ENCODE measurements around the gene NPAS2. TPM values are rescaled to one million over a fixed set of nuclear protein-coding genes. Genes with fewer than 3 reads are reported as not detected.

The NPAS2 gene
- total RNA-seq, 2 donors from 2014 or later: 24.2 to 45.8 TPM

DNA sequence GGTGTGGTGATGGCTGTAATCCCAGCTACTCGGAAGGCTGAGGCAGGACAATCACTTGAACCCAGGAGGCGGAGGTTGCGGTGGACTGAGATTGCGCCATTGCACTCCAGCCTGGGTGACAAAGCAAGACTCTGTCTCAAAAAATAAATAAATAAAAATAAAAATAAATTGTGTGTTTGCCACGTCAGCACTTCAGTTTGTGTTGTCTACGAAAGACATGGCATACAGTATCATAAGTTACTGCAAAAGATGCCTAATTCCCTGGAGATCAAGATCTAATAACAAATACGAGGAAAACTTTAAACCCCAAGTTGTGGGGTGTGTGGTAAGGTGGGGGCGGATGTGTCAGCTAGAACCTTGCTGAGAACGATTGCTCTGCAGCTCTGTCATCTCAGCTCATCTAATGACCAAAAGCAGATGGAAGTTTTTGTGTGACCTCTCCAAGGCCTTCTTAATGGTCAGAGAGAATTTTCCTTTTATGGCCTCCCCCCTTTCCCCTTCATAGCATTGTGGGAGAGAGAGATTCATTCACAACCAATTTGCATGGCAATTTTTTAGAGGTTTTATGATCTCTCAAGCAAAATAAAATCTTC is 11.3 kb downstream of the NPAS2 start:
- H3K36me3 ChIP-seq: no peaks in the 10 kb centered on the region
- no peak for DNase-seq (ENCODE audit: low spot score)
- H3K4me3 ChIP-seq: no peak overlapping the region
- no peaks in the 10 kb centered on the region for H3K9me3 ChIP-seq
- no peak overlapping the region for H3K27ac ChIP-seq
- H3K4me1 ChIP-seq (replicated peaks): peaks cover 4% of the 10 kb centered on the region
- TF ChIP-seq, protein P1, sequence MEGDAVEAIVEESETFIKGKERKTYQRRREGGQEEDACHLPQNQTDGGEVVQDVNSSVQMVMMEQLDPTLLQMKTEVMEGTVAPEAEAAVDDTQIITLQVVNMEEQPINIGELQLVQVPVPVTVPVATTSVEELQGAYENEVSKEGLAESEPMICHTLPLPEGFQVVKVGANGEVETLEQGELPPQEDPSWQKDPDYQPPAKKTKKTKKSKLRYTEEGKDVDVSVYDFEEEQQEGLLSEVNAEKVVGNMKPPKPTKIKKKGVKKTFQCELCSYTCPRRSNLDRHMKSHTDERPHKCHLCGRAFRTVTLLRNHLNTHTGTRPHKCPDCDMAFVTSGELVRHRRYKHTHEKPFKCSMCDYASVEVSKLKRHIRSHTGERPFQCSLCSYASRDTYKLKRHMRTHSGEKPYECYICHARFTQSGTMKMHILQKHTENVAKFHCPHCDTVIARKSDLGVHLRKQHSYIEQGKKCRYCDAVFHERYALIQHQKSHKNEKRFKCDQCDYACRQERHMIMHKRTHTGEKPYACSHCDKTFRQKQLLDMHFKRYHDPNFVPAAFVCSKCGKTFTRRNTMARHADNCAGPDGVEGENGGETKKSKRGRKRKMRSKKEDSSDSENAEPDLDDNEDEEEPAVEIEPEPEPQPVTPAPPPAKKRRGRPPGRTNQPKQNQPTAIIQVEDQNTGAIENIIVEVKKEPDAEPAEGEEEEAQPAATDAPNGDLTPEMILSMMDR (IDR thresholded peaks at IDR 0.05): no peak
- TF ChIP-seq POLR2A (IDR thresholded peaks at IDR 0.05): no peak
- TF ChIP-seq POLR2AphosphoS5 (IDR thresholded peaks at IDR 0.05): no peak
- no peaks in the 10 kb centered on the region for H3K27me3 ChIP-seq (replicated peaks; ENCODE audit: insufficient read depth)
- intact Hi-C loops (cut with DNase I): no loop called here
- WGBS: 85% methylated on average over 9 of the region's 9 CpGs

- TF ChIP-seq POLR2AphosphoS5 (IDR thresholded peaks at IDR 0.05) (no peak), POLR2A (IDR thresholded peaks at IDR 0.05) (no peak)
- TF ChIP-seq, protein P1 (IDR thresholded peaks at IDR 0.05): no peak
- H3K36me3 ChIP-seq: no peaks in the 10 kb centered on the region
- 90% methylated on average over 4 of the region's 4 CpGs for WGBS
- H3K9me3 ChIP-seq: no peaks in the 10 kb centered on the region
- no peaks in the 10 kb centered on the region for H3K27me3 ChIP-seq (replicated peaks; ENCODE audit: insufficient read depth)
- H3K27ac ChIP-seq: no peak overlapping the region
- no peak for DNase-seq (ENCODE audit: low spot score)
- H3K4me1 ChIP-seq (replicated peaks): peaks cover 4% of the 10 kb centered on the region
- intact Hi-C loops (cut with DNase I): no loop called here
- no peak overlapping the region for H3K4me3 ChIP-seq
These were observed 11.9 kb downstream of the NPAS2 start for GRCh38 chr2:100831831-100832230.

DNA sequence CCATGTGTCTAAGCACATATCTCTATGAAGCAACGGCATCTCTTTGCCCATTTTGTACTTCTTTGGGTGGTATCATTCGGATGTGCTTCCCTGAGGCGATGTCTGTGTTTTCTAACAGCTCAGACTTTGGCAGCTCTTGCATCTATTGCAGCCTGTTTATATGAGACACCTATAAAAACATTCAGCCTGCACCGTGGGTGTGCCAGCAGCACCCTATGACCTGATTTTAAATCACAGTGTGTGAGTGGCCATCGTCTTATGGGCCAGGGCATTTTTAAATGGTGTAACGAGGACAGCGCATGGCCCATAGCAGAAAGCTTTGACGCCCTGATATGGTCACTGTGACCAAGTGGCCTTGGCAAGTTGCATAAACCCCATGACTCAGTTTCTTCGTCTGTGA is 12.9 kb downstream of the NPAS2 start:
- peak overlapping the region; percentile 2 to 44 for H3K27ac ChIP-seq
- peaks cover 4% of the 10 kb centered on the region for H3K4me1 ChIP-seq (replicated peaks)
- TF ChIP-seq POLR2A (IDR thresholded peaks at IDR 0.05) (no peak), POLR2AphosphoS5 (IDR thresholded peaks at IDR 0.05) (peak; percentile 65)
- TF ChIP-seq, protein P1 (IDR thresholded peaks at IDR 0.05): no peak
- DNase-seq (ENCODE audit: low spot score): peak; percentile 55
- intact Hi-C loops (cut with DNase I): no loop called here
- no peaks in the 10 kb centered on the region for H3K9me3 ChIP-seq
- H3K27me3 ChIP-seq (replicated peaks; ENCODE audit: insufficient read depth): no peaks in the 10 kb centered on the region
- no peak overlapping the region for H3K4me3 ChIP-seq
- H3K36me3 ChIP-seq: no peaks in the 10 kb centered on the region
- WGBS: 33% methylated on average over 9 of the region's 9 CpGs

- DNase-seq (ENCODE audit: low spot score): no peak
- intact Hi-C loops (cut with DNase I): no loop called here
- no peak for TF ChIP-seq POLR2AphosphoS5 (IDR thresholded peaks at IDR 0.05)
- TF ChIP-seq, protein P1 (IDR thresholded peaks at IDR 0.05): no peak
- TF ChIP-seq POLR2A (IDR thresholded peaks at IDR 0.05): no peak
- Histone ChIP-seq H3K36me3 (no peaks in the 10 kb centered on the region), H3K9me3 (no peaks in the 10 kb centered on the region), H3K4me3 (no peak overlapping the region), H3K4me1 (replicated peaks) (peaks cover 4% of the 10 kb centered on the region), H3K27ac (peak overlapping the region; percentile 2 to 44), H3K27me3 (replicated peaks; ENCODE audit: insufficient read depth) (no peaks in the 10 kb centered on the region)
- WGBS: 79% methylated on average over 1 of the region's 1 CpG
These were observed 13.4 kb downstream of the NPAS2 start for GRCh38 chr2:100833331-100833730.

DNA sequence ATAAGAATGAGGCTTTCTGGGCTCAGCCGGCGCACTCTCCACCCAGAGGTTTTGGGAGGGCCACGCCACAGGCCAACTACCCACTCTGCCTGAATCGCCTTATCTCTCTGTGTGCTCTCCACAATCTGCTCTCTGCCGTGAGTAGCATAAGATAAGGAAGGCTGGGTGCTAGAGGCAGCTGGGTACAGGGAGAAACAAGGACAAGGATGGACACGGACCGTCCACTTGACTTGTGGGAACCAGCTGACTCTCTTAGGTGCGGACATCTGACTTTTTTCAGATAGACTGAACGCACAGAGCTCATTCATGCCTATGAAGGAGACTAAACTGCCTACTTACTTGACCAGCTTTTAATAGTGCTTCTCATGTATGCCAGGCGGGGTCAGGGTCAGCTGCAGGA is 14.3 kb downstream of the NPAS2 start:
- DNase-seq (ENCODE audit: low spot score): no peak
- no peak overlapping the region for H3K27ac ChIP-seq
- H3K4me3 ChIP-seq: no peak overlapping the region
- no peak for TF ChIP-seq POLR2AphosphoS5 (IDR thresholded peaks at IDR 0.05)
- TF ChIP-seq POLR2A (IDR thresholded peaks at IDR 0.05): no peak
- TF ChIP-seq, protein P1 (IDR thresholded peaks at IDR 0.05): no peak
- peaks cover 4% of the 10 kb centered on the region for H3K4me1 ChIP-seq (replicated peaks)
- WGBS: 92% methylated on average over 10 of the region's 10 CpGs
- no peaks in the 10 kb centered on the region for H3K27me3 ChIP-seq (replicated peaks; ENCODE audit: insufficient read depth)
- intact Hi-C loops (cut with DNase I): no loop called here
- H3K36me3 ChIP-seq: no peaks in the 10 kb centered on the region
- H3K9me3 ChIP-seq: no peaks in the 10 kb centered on the region
